ENCODE data around the gene POLR2E. TPM values are rescaled to one million over a fixed set of nuclear protein-coding genes. Genes with fewer than 3 reads are reported as not detected.

POLR2E gene
- total RNA-seq, 1 experiment from 2014 or later, result 281 TPM

DNA sequence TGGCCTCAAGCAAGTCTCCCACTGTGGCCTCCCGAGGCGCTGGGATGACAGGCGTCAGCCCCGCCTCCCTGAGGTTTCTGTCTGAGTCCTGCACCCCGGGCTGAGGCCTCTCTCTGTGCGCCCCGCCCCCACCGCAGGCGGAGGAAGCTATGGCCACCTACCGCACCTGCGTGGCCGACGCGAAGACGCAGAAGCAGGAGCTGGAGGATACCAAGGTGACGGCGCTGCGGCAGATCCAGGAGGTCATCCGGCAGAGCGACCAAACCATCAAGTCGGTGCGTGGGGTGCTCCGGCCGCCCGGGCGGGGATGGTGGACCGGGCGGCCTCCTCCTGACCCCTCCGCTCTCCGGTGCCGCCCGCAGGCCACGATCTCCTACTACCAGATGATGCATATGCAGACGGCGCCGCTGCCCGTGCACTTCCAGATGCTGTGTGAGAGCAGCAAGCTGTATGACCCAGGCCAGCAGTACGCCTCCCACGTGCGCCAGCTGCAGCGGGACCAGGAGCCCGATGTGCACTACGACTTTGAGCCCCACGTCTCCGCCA, 15.5 kb downstream of the POLR2E start:
- DNase-seq (ENCODE audit: low read depth, low spot score) (no peak), ATAC-seq (no peak)
- POLR2A ChIA-PET, result no interaction called here
- CTCF ChIA-PET, result interaction anchor here (1.5 kb wide), 1 partner anchor 15 kb away, joined by 4 read pairs; no protein-coding TSS in a partner anchor
- Histone ChIP-seq H3K27ac (ENCODE audit: low read depth, low read length) (no peak overlapping the region), H3K79me2 (ENCODE audit: insufficient read depth, low read length) (no peaks in the 10 kb centered on the region), H4K20me1 (ENCODE audit: insufficient read depth) (no peaks in the 10 kb centered on the region), H3K4me2 (ENCODE audit: low read length) (no peak overlapping the region), H3K27me3 (ENCODE audit: insufficient read depth, low read length) (no peaks in the 10 kb centered on the region), H3K4me3 (replicated peaks in 1 of 2; ENCODE audit: low read depth in 1 of 2, low read length in 2 of 2) (no peak overlapping the region), H3K36me3 (ENCODE audit: control insufficient read depth in 1 of 2, insufficient read depth in 2 of 2, low read length in 2 of 2) (peaks cover 0 to 16% of the 10 kb centered on the region in 2 experiments; a peak in 2 of 4 replicates), H3K9ac (ENCODE audit: low read length) (no peak overlapping the region), H3K4me1 (ENCODE audit: control insufficient read depth in 1 of 2, insufficient read depth in 2 of 2, low read length in 2 of 2) (peaks cover 4 to 26% of the 10 kb centered on the region in 2 experiments), H2AFZ (ENCODE audit: low read depth, low read length, poor library complexity, severe bottlenecking) (no peak overlapping the region), H3K9me3 (ENCODE audit: control insufficient read depth in 1 of 2, insufficient read depth in 1 of 2, low read depth in 1 of 2, low read length in 2 of 2) (no peaks in the 10 kb centered on the region), H3K9me2 (ENCODE audit: insufficient read depth) (no peaks in the 10 kb centered on the region)
- RAD21 ChIA-PET (ENCODE audit: low non-redundant PET in 1 of 2, low total read pairs in 2 of 2, uncharacterized antibody in 2 of 2, unreplicated experiment in 2 of 2), result no interaction called here
- TF ChIP-seq ZFX (IDR thresholded peaks at IDR 0.05), result no peak
- TF ChIP-seq, protein P1, sequence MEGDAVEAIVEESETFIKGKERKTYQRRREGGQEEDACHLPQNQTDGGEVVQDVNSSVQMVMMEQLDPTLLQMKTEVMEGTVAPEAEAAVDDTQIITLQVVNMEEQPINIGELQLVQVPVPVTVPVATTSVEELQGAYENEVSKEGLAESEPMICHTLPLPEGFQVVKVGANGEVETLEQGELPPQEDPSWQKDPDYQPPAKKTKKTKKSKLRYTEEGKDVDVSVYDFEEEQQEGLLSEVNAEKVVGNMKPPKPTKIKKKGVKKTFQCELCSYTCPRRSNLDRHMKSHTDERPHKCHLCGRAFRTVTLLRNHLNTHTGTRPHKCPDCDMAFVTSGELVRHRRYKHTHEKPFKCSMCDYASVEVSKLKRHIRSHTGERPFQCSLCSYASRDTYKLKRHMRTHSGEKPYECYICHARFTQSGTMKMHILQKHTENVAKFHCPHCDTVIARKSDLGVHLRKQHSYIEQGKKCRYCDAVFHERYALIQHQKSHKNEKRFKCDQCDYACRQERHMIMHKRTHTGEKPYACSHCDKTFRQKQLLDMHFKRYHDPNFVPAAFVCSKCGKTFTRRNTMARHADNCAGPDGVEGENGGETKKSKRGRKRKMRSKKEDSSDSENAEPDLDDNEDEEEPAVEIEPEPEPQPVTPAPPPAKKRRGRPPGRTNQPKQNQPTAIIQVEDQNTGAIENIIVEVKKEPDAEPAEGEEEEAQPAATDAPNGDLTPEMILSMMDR (IDR thresholded peaks at IDR 0.05 in 2 of 3, conservative IDR thresholded peaks at IDR 0.05 in 1 of 3; ENCODE audit: borderline replicate concordance in 1 of 3, insufficient read depth in 1 of 3, low read depth in 2 of 3, low read length in 2 of 3), result no peak
- intact Hi-C loops (cut with micrococcal nuclease), result no loop called here
- no TSS peak for BruUV-seq (replicated peaks)

DNA sequence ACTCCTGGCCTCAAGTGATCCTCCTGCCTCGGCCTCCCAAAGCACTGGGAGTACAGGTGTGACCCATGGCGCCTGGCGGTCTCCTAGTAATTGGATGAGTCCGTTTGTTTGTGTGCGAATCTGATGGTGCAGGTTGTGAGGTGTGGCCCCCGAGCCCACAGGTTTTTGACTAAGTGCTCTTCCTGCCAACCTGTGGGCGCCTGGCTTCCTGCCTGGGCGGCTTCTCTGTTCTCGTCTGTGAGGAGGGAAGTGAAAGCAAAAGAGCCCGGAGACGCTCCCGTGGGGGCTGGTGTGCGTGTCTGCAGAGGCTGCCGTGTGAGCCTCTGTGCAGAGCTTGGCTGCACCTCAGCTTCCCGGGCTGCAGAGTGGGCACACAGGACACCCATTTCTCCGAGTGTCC, 18.2 kb downstream of the POLR2E start:
- CTCF ChIA-PET, result interaction anchor here (4.9 kb wide), 1 partner anchor 12 kb away, joined by 20 read pairs; no protein-coding TSS in a partner anchor
- Histone ChIP-seq H3K4me2 (ENCODE audit: low read length) (no peak overlapping the region), H3K9ac (ENCODE audit: low read length) (no peak overlapping the region), H3K79me2 (ENCODE audit: insufficient read depth, low read length) (no peaks in the 10 kb centered on the region), H3K4me1 (ENCODE audit: control insufficient read depth in 1 of 2, insufficient read depth in 2 of 2, low read length in 2 of 2) (peaks cover 4 to 24% of the 10 kb centered on the region in 2 experiments), H3K4me3 (replicated peaks in 1 of 2; ENCODE audit: low read depth in 1 of 2, low read length in 2 of 2) (no peak overlapping the region), H3K27me3 (ENCODE audit: insufficient read depth, low read length) (no peaks in the 10 kb centered on the region), H3K36me3 (ENCODE audit: control insufficient read depth in 1 of 2, insufficient read depth in 2 of 2, low read length in 2 of 2) (peaks cover 0 to 12% of the 10 kb centered on the region in 2 experiments; a peak in 2 of 4 replicates), H3K27ac (ENCODE audit: low read depth, low read length) (no peak overlapping the region), H3K9me3 (ENCODE audit: control insufficient read depth in 1 of 2, insufficient read depth in 1 of 2, low read depth in 1 of 2, low read length in 2 of 2) (no peaks in the 10 kb centered on the region), H2AFZ (ENCODE audit: low read depth, low read length, poor library complexity, severe bottlenecking) (no peak overlapping the region), H4K20me1 (ENCODE audit: insufficient read depth) (no peaks in the 10 kb centered on the region), H3K9me2 (ENCODE audit: insufficient read depth) (no peaks in the 10 kb centered on the region)
- no peak for ATAC-seq
- TF ChIP-seq EZH2phosphoT487 (IDR thresholded peaks at IDR 0.05; ENCODE audit: borderline replicate concordance) (no peak), ELF1 (IDR thresholded peaks at IDR 0.05; ENCODE audit: borderline replicate concordance, low read depth) (no peak), CEBPB (IDR thresholded peaks at IDR 0.05; ENCODE audit: low read depth) (no peak), ZNF274 (IDR thresholded peaks at IDR 0.05; ENCODE audit: low read depth, low read length) (no peak), EGR1 (IDR thresholded peaks at IDR 0.05; ENCODE audit: low read depth) (no peak), SP1 (IDR thresholded peaks at IDR 0.05; ENCODE audit: low read depth) (no peak), SRF (IDR thresholded peaks at IDR 0.05; ENCODE audit: low read depth) (no peak)
- TF ChIP-seq, protein P2, sequence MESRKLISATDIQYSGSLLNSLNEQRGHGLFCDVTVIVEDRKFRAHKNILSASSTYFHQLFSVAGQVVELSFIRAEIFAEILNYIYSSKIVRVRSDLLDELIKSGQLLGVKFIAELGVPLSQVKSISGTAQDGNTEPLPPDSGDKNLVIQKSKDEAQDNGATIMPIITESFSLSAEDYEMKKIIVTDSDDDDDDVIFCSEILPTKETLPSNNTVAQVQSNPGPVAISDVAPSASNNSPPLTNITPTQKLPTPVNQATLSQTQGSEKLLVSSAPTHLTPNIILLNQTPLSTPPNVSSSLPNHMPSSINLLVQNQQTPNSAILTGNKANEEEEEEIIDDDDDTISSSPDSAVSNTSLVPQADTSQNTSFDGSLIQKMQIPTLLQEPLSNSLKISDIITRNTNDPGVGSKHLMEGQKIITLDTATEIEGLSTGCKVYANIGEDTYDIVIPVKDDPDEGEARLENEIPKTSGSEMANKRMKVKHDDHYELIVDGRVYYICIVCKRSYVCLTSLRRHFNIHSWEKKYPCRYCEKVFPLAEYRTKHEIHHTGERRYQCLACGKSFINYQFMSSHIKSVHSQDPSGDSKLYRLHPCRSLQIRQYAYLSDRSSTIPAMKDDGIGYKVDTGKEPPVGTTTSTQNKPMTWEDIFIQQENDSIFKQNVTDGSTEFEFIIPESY (IDR thresholded peaks at IDR 0.05; ENCODE audit: extremely low read depth, insufficient replicate concordance, low read length), result no peak
- intact Hi-C loops (cut with micrococcal nuclease), result no loop called here
- no TSS peak for BruUV-seq (replicated peaks)
- DNase-seq (ENCODE audit: low read depth, low spot score), result no peak
- POLR2A ChIA-PET, result interaction anchor here (1.8 kb wide), 1 partner anchor 27 kb away, joined by 6 read pairs; the partner anchor contains the start of gene GPX4
- RAD21 ChIA-PET (ENCODE audit: low non-redundant PET in 1 of 2, low total read pairs in 2 of 2, uncharacterized antibody in 2 of 2, unreplicated experiment in 2 of 2), result no interaction called here
